ENCODE measurements around the gene PNLDC1. TPM values are rescaled to one million over a fixed set of nuclear protein-coding genes. Genes with fewer than 3 reads are reported as not detected.
"Not testable (repeated sequence)": the region's sequence is repeated elsewhere in the genome, so short reads cannot be mapped to it uniquely, and the experiment has no call there.

Gene PNLDC1
- total and polyA plus RNA-seq, 9 of the 15 experiments (the other 6 are each of a cell fraction or from before 2014, with no cell fraction given) = 0.12 TPM; not detected in 8

DNA sequence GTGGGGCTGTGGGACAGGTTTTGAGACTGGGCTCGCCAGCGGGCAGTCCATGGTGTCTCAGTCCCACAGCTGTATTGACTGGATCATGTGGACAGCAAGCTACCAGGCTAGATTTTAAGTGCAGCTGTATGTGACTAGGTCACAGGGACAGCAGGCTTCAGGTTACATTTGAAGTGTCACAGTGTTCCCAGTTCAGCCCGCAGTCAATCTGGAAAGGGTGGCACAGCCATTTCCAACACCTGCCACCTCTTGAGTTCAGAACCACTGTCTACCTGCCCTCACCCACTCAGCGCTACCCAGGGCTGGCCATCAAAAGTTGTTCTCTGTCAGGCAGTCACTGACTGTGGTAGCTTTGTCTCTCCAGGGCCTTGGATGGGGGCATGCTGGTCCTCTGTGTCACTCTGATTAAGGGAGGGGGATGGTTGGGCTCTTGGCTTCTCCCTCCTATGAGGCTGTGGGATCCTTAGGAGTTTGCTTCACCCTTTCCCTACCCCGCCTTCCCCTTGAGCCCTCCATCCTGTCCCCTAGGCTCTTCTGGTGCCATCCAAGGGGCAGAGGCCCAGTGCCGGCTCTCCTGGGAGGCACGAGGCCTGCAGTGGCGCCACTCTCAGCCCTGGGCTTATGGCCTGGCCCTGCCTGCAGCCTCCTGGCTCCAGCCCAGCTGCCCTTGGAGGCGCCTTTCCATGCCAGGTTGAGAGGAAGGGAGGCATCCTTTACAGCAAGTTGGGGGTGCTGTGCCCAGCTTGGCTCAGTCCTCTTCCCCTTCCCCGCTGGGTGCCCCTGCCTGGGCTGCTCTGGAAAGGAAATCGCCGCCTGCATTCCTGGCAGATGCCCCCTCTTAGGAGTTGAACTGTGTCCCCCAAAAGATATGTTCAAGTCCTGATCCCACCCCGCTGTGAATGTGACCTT lies 44.9 kb downstream of the PNLDC1 start:
- Histone ChIP-seq H3K4me3 (no peak overlapping the region), H3K27ac (ENCODE audit: extremely low read depth, low read depth, low read length) (no peak overlapping the region), H3K9me3 (replicated peaks; ENCODE audit: control insufficient read depth, insufficient read depth, low read depth, low read length) (no peaks in the 10 kb centered on the region), H3K79me2 (ENCODE audit: control insufficient read depth, insufficient read depth, low read length) (no peaks in the 10 kb centered on the region), H2AFZ (ENCODE audit: low read depth, low read length) (no peak overlapping the region), H3K4me1 (replicated peaks in 1 of 2; ENCODE audit: control insufficient read depth in 2 of 2, insufficient read depth in 2 of 2, low read length in 2 of 2) (peaks cover 0 to 3% of the 10 kb centered on the region in 2 experiments; a peak in 1 of 5 replicates), H3K4me2 (ENCODE audit: insufficient read depth, low read length) (no peak overlapping the region), H3K36me3 (ENCODE audit: control insufficient read depth, insufficient read depth, low read length) (no peaks in the 10 kb centered on the region), H3K9ac (ENCODE audit: insufficient read depth in 1 of 2, low read depth in 2 of 2, low read length in 2 of 2) (no peak overlapping the region; a peak in 1 of 4 replicates), H3K27me3 (ENCODE audit: control insufficient read depth in 2 of 2, insufficient read depth in 2 of 2, low read length in 2 of 2) (peaks cover 22% of the 10 kb centered on the region in 2 experiments; a peak in 4 of 5 replicates), H3K9me1 (ENCODE audit: control insufficient read depth, insufficient read depth, low read length) (no peaks in the 10 kb centered on the region), H4K20me1 (replicated peaks; ENCODE audit: control insufficient read depth, insufficient read depth, low read length) (no peaks in the 10 kb centered on the region; the same call in 1 of the 2 replicates)
- no peak for FAIRE-seq
- WGBS (ENCODE audit: insufficient coverage, low coverage, missing lambda C conversion rate) = 6% methylated on average over 13 of the region's 13 CpGs
- in situ Hi-C loops (cut with MboI) (no loop called here), intact Hi-C loops (cut with micrococcal nuclease) (no loop called here)
- TF ChIP-seq ZNF23 (CRISPR knock-in tag; IDR thresholded peaks at IDR 0.05) = no peak
- no peak for TF ChIP-seq TCF7L2 (IDR thresholded peaks at IDR 0.05; ENCODE audit: low read depth, low read length)
- no peak for TF ChIP-seq GATAD2B (IDR thresholded peaks at IDR 0.05; ENCODE audit: borderline replicate concordance)
- ChIA-PET POLR2A (interaction anchor here (0.7 to 1.5 kb wide), 4 partner anchors 9 to 82 kb away, joined by 3 to 9 read pairs (median 4); no protein-coding TSS in a partner anchor), CTCF (ENCODE audit: low intra/inter-chr PET ratio) (no interaction called here)
- peak; percentile 13; the same call in 1 of the 3 replicates for ATAC-seq
- no TSS peak for BruUV-seq (replicated peaks)
- no peak for DNase-seq (ENCODE audit: extremely low read depth in 1 of 4, low spot score in 3 of 4)

DNA sequence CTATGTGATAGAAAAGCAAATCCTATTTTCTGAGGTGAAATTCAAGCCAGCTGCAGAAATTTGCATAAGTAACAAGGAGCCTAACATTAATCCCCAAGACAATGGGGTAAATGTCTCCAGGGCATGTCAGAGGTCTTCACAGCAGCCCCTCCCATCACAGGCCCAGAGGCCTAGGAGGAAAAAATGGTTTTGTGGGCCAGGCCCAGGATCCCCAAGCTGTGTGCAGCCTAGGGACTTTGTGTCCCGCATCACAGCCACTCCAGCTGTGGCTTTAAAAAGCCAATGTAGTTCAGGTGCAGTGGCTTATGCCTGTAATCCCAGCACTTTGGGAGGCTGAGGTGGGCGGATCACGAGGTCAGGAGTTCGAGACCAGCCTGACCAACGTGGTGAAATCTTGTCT lies 48.5 kb downstream of the PNLDC1 start:
- H3K9me1 ChIP-seq (ENCODE audit: control insufficient read depth, insufficient read depth, low read length); H3K27ac ChIP-seq (ENCODE audit: extremely low read depth, low read depth, low read length); in situ Hi-C loops (cut with MboI); DNase-seq (ENCODE audit: extremely low read depth in 1 of 4, low spot score in 3 of 4); H3K36me3 ChIP-seq (ENCODE audit: control insufficient read depth, insufficient read depth, low read length); ATAC-seq; BruUV-seq (replicated peaks); H3K4me2 ChIP-seq (ENCODE audit: insufficient read depth, low read length); H3K79me2 ChIP-seq (ENCODE audit: control insufficient read depth, insufficient read depth, low read length); CTCF ChIA-PET (ENCODE audit: low intra/inter-chr PET ratio); intact Hi-C loops (cut with micrococcal nuclease); H2AFZ ChIP-seq (ENCODE audit: low read depth, low read length); H3K9ac ChIP-seq (ENCODE audit: insufficient read depth in 1 of 2, low read depth in 2 of 2, low read length in 2 of 2); H3K9me3 ChIP-seq (replicated peaks; ENCODE audit: control insufficient read depth, insufficient read depth, low read depth, low read length); H3K4me3 ChIP-seq; H4K20me1 ChIP-seq (replicated peaks; ENCODE audit: control insufficient read depth, insufficient read depth, low read length); H3K4me1 ChIP-seq (replicated peaks in 1 of 2; ENCODE audit: control insufficient read depth in 2 of 2, insufficient read depth in 2 of 2, low read length in 2 of 2); FAIRE-seq; POLR2A ChIA-PET: not testable (repeated sequence)
- TF ChIP-seq ZFP36 (IDR thresholded peaks at IDR 0.05; ENCODE audit: low read depth, low read length, partially characterized antibody) = peak; percentile 62
- peak; percentile 67; the same call in 1 of the 2 replicates for TF ChIP-seq TRIM28 (IDR thresholded peaks at IDR 0.05)
- TF ChIP-seq ZNF280A (IDR thresholded peaks at IDR 0.05; ENCODE audit: low read depth, partially characterized antibody) = peak; percentile 74
- WGBS (ENCODE audit: insufficient coverage, low coverage, missing lambda C conversion rate) = 2% methylated on average over 5 of the region's 5 CpGs
- peaks cover 22 to 26% of the 10 kb centered on the region in 2 experiments; a peak in 4 of 5 replicates for H3K27me3 ChIP-seq (ENCODE audit: control insufficient read depth in 2 of 2, insufficient read depth in 2 of 2, low read length in 2 of 2)

GRCh38 chr6:159849851-159850250 lies 49.8 kb downstream of the PNLDC1 start:
- FAIRE-seq; H3K9ac ChIP-seq (ENCODE audit: insufficient read depth in 1 of 2, low read depth in 2 of 2, low read length in 2 of 2); H3K27ac ChIP-seq (ENCODE audit: extremely low read depth, low read depth, low read length); H3K79me2 ChIP-seq (ENCODE audit: control insufficient read depth, insufficient read depth, low read length); CTCF ChIA-PET (ENCODE audit: low intra/inter-chr PET ratio); H3K4me1 ChIP-seq (replicated peaks in 1 of 2; ENCODE audit: control insufficient read depth in 2 of 2, insufficient read depth in 2 of 2, low read length in 2 of 2); in situ Hi-C loops (cut with MboI); H4K20me1 ChIP-seq (replicated peaks; ENCODE audit: control insufficient read depth, insufficient read depth, low read length); H3K36me3 ChIP-seq (ENCODE audit: control insufficient read depth, insufficient read depth, low read length); ATAC-seq; BruUV-seq (replicated peaks); H3K9me1 ChIP-seq (ENCODE audit: control insufficient read depth, insufficient read depth, low read length); H3K9me3 ChIP-seq (replicated peaks; ENCODE audit: control insufficient read depth, insufficient read depth, low read depth, low read length); DNase-seq (ENCODE audit: extremely low read depth in 1 of 4, low spot score in 3 of 4); H2AFZ ChIP-seq (ENCODE audit: low read depth, low read length); H3K4me3 ChIP-seq; POLR2A ChIA-PET; H3K4me2 ChIP-seq (ENCODE audit: insufficient read depth, low read length): not testable (repeated sequence)
- H3K27me3 ChIP-seq (ENCODE audit: control insufficient read depth in 2 of 2, insufficient read depth in 2 of 2, low read length in 2 of 2) = peaks cover 16 to 20% of the 10 kb centered on the region in 2 experiments; a peak in 4 of 5 replicates
- 0% methylated on average over 1 of the region's 1 CpG for WGBS (ENCODE audit: insufficient coverage, low coverage, missing lambda C conversion rate)
- intact Hi-C loops (cut with micrococcal nuclease) = loop anchor here (5.0 kb wide), 1 partner anchor 128 kb away; no protein-coding TSS in a partner anchor
